Measurements from ENCODE around the gene HTR4.

HTR4 gene

GRCh38 chr5:148697180-148697808 lies 43.0 kb upstream of the HTR4 start:
- Histone ChIP-seq H3K9ac (ENCODE audit: low read length) (no peak overlapping the region), H3K79me2 (ENCODE audit: low read length) (no peaks in the 10 kb centered on the region), H3K4me3 (ENCODE audit: low read length) (no peak overlapping the region), H3K36me3 (replicated peaks; ENCODE audit: low read depth, low read length) (no peaks in the 10 kb centered on the region), H3K4me1 (ENCODE audit: low read length) (no peaks in the 10 kb centered on the region), H4K20me1 (ENCODE audit: insufficient read depth, low read length) (no peaks in the 10 kb centered on the region), H3K9me3 (ENCODE audit: insufficient read depth, low read length) (no peaks in the 10 kb centered on the region), H3K27me3 (ENCODE audit: low read depth, low read length) (no peaks in the 10 kb centered on the region), H2AFZ (ENCODE audit: low read depth, low read length) (no peak overlapping the region), H3K27ac (ENCODE audit: low read length) (no peak overlapping the region), H3K4me2 (ENCODE audit: low read length) (no peak overlapping the region)
- TF ChIP-seq CTCF (IDR thresholded peaks at IDR 0.05; ENCODE audit: low read depth, low read length), result no peak
- no peak for TF ChIP-seq EZH2phosphoT487 (IDR thresholded peaks at IDR 0.05; ENCODE audit: low read depth)

GRCh38 chr5:148696187-148697036 lies 42.1 kb upstream of the HTR4 start:
- no peak overlapping the region for H3K9ac ChIP-seq (ENCODE audit: low read length)
- no peak overlapping the region for H3K4me3 ChIP-seq (ENCODE audit: low read length)
- H4K20me1 ChIP-seq (ENCODE audit: insufficient read depth, low read length), result no peaks in the 10 kb centered on the region
- no peaks in the 10 kb centered on the region for H3K9me3 ChIP-seq (ENCODE audit: insufficient read depth, low read length)
- no peak overlapping the region for H3K27ac ChIP-seq (ENCODE audit: low read length)
- TF ChIP-seq CTCF (IDR thresholded peaks at IDR 0.05; ENCODE audit: low read depth, low read length), result no peak
- no peak for TF ChIP-seq EZH2phosphoT487 (IDR thresholded peaks at IDR 0.05; ENCODE audit: low read depth)
- no peaks in the 10 kb centered on the region for H3K27me3 ChIP-seq (ENCODE audit: low read depth, low read length)
- no peaks in the 10 kb centered on the region for H3K4me1 ChIP-seq (ENCODE audit: low read length)
- no peaks in the 10 kb centered on the region for H3K36me3 ChIP-seq (replicated peaks; ENCODE audit: low read depth, low read length)
- no peak overlapping the region for H3K4me2 ChIP-seq (ENCODE audit: low read length)
- H2AFZ ChIP-seq (ENCODE audit: low read depth, low read length), result no peak overlapping the region
- H3K79me2 ChIP-seq (ENCODE audit: low read length), result no peaks in the 10 kb centered on the region

DNA sequence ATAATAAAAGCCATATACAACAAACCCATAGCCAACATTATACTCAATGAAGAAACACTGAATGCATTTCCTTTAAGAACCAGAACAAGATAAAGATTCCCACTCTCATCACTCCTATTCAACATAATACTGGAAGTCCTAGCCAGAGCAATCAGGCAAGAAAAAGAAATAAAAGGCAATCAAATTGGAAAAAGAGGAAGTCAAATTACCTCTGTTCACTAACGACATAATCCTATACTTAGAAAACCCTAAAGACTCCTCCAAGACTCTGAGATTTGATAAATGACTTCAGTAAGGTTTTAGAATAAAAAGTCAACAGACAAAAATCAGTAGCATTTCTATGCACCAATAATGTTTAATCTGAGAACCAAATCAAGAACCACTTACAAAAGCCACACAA lies 36.6 kb upstream of the HTR4 start:
- H3K9me3 ChIP-seq (ENCODE audit: insufficient read depth, low read length), result no peaks in the 10 kb centered on the region
- no peak overlapping the region for H3K4me2 ChIP-seq (ENCODE audit: low read length)
- no peak overlapping the region for H3K9ac ChIP-seq (ENCODE audit: low read length)
- no peak overlapping the region for H3K4me3 ChIP-seq (ENCODE audit: low read length)
- no peaks in the 10 kb centered on the region for H4K20me1 ChIP-seq (ENCODE audit: insufficient read depth, low read length)
- TF ChIP-seq EZH2phosphoT487 (IDR thresholded peaks at IDR 0.05; ENCODE audit: low read depth) (no peak), CTCF (IDR thresholded peaks at IDR 0.05; ENCODE audit: low read depth, low read length) (no peak)
- H3K36me3 ChIP-seq (replicated peaks; ENCODE audit: low read depth, low read length), result no peaks in the 10 kb centered on the region
- H3K27ac ChIP-seq (ENCODE audit: low read length), result no peak overlapping the region
- no peaks in the 10 kb centered on the region for H3K79me2 ChIP-seq (ENCODE audit: low read length)
- no peak overlapping the region for H2AFZ ChIP-seq (ENCODE audit: low read depth, low read length)
- H3K27me3 ChIP-seq (ENCODE audit: low read depth, low read length), result no peaks in the 10 kb centered on the region
- H3K4me1 ChIP-seq (ENCODE audit: low read length), result no peaks in the 10 kb centered on the region

GRCh38 chr5:148688787-148689186 lies 34.5 kb upstream of the HTR4 start:
- Histone ChIP-seq H3K4me2 (ENCODE audit: low read length) (no peak overlapping the region), H3K4me3 (ENCODE audit: low read length) (no peak overlapping the region), H3K36me3 (replicated peaks; ENCODE audit: low read depth, low read length) (no peaks in the 10 kb centered on the region), H2AFZ (ENCODE audit: low read depth, low read length) (no peak overlapping the region), H3K9ac (ENCODE audit: low read length) (no peak overlapping the region), H3K4me1 (ENCODE audit: low read length) (no peaks in the 10 kb centered on the region; the same call in 1 of the 2 replicates), H3K27me3 (ENCODE audit: low read depth, low read length) (no peaks in the 10 kb centered on the region), H3K9me3 (ENCODE audit: insufficient read depth, low read length) (no peaks in the 10 kb centered on the region), H3K79me2 (ENCODE audit: low read length) (no peaks in the 10 kb centered on the region), H4K20me1 (ENCODE audit: insufficient read depth, low read length) (no peaks in the 10 kb centered on the region), H3K27ac (ENCODE audit: low read length) (no peak overlapping the region)
- TF ChIP-seq EZH2phosphoT487 (IDR thresholded peaks at IDR 0.05; ENCODE audit: low read depth), result no peak
- no peak for TF ChIP-seq CTCF (IDR thresholded peaks at IDR 0.05; ENCODE audit: low read depth, low read length)
